ENCODE measurements around the gene ALPG.
"Not testable (repeated sequence)": the region's sequence is repeated elsewhere in the genome, so short reads cannot be mapped to it uniquely, and the experiment has no call there.

Gene ALPG

DNA sequence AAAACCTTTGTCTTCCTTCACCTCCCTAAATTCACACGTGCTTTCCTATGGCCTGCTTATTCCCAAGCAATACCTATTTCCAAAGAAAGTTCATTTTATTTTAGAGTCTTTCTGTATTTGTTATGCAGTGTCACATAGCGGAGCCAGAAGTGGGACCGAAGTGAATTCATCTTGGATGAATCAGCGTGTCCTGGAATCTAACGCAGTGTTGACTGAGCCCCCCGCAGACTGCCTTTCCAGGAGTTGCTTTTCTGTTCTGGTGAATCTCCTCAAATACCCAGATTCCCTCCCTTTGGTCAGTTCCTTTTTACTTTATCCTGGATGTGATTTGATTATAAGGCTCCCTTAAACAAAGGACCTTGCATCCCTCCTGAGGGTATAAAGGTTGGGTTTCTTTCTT is 17.3 kb upstream of the ALPG start:
- Histone ChIP-seq H3K4me3 (no peak overlapping the region), H3K27ac (no peak overlapping the region), H3K9me3 (ENCODE audit: low read depth, low read length) (no peaks in the 10 kb centered on the region), H3K9ac (ENCODE audit: insufficient read length) (no peak overlapping the region), H3K36me3 (ENCODE audit: insufficient read depth, low read length) (no peaks in the 10 kb centered on the region)
- DNase-seq (ENCODE audit: low read depth, low spot score), result no peak
- TF ChIP-seq EZH2 (IDR thresholded peaks at IDR 0.05), result no peak
- TF ChIP-seq FOXP2 (optimal IDR thresholded peaks at IDR 0.05; ENCODE audit: control extremely low read depth, extremely low read length, insufficient read depth), result no peak
- no peak for TF ChIP-seq POLR2AphosphoS5 (IDR thresholded peaks at IDR 0.05; ENCODE audit: borderline replicate concordance, low read depth, low read length)

- Histone ChIP-seq H3K27ac (no peak overlapping the region), H3K9ac (ENCODE audit: insufficient read length) (no peak overlapping the region), H3K4me3 (no peak overlapping the region), H3K36me3 (ENCODE audit: insufficient read depth, low read length) (no peaks in the 10 kb centered on the region), H3K9me3 (ENCODE audit: low read depth, low read length) (no peaks in the 10 kb centered on the region)
- DNase-seq (ENCODE audit: low read depth, low spot score), result no peak
- TF ChIP-seq EZH2 (IDR thresholded peaks at IDR 0.05) (no peak), FOXP2 (optimal IDR thresholded peaks at IDR 0.05; ENCODE audit: control extremely low read depth, extremely low read length, insufficient read depth) (no peak), POLR2AphosphoS5 (IDR thresholded peaks at IDR 0.05; ENCODE audit: borderline replicate concordance, low read depth, low read length) (no peak)
These were observed 16.0 kb upstream of the ALPG start for GRCh38 chr2:232390661-232391060.

DNA sequence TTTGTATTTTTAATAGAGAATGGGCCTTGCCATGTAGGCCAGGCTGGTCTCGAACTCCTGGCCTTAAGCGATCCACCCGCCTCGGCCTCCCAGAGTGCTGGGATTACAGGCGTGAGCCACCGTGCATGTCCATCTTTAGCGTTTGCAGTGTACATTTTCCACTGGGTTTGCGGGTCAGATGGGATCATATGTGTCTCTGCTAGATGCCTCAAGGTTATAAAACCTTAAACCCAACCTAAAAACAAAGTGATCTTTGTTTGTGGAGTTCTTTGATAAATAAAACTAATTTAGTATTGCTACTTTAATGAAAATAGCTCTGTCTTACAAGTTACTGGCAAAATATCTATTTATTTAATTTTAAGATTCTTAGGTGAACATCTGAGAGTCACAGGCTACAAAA is 13.1 kb upstream of the ALPG start:
- DNase-seq (ENCODE audit: low read depth, low spot score), result no peak
- no peak for TF ChIP-seq EZH2 (IDR thresholded peaks at IDR 0.05)
- TF ChIP-seq POLR2AphosphoS5 (IDR thresholded peaks at IDR 0.05; ENCODE audit: borderline replicate concordance, low read depth, low read length), result no peak
- no peak for TF ChIP-seq FOXP2 (optimal IDR thresholded peaks at IDR 0.05; ENCODE audit: control extremely low read depth, extremely low read length, insufficient read depth)
- Histone ChIP-seq H3K9me3 (ENCODE audit: low read depth, low read length) (no peaks in the 10 kb centered on the region), H3K9ac (ENCODE audit: insufficient read length) (no peak overlapping the region), H3K4me3 (no peak overlapping the region), H3K36me3 (ENCODE audit: insufficient read depth, low read length) (no peaks in the 10 kb centered on the region), H3K27ac (no peak overlapping the region)

DNA sequence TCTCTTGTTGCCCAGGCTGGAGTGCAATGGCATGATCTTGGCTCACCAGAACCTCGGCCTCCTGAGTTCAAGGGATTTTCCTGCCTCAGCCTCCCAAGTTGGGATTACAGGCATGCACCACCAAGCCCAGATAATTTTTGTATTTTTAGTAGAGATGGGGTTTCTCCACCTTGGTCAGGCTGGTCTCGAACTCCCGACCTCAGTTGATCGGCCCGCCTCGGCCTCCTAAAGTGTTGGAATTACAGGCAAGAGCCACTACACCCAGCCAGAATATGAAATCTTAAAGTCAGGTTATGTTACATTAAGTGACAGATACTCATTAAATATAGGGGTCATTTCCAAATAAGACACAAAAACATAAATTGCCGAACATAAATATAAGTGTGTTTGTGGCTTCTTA is 12.2 kb upstream of the ALPG start:
- H3K4me3 ChIP-seq; H3K27ac ChIP-seq; H3K36me3 ChIP-seq (ENCODE audit: insufficient read depth, low read length); H3K9ac ChIP-seq (ENCODE audit: insufficient read length); H3K9me3 ChIP-seq (ENCODE audit: low read depth, low read length); DNase-seq (ENCODE audit: low read depth, low spot score): not testable (repeated sequence)

GRCh38 chr2:232395586-232395985 is 11.1 kb upstream of the ALPG start:
- Histone ChIP-seq H3K4me3 (no peak overlapping the region), H3K27ac (no peak overlapping the region), H3K36me3 (ENCODE audit: insufficient read depth, low read length) (no peaks in the 10 kb centered on the region), H3K9me3 (ENCODE audit: low read depth, low read length) (no peaks in the 10 kb centered on the region), H3K9ac (ENCODE audit: insufficient read length) (no peak overlapping the region)
- TF ChIP-seq POLR2AphosphoS5 (IDR thresholded peaks at IDR 0.05; ENCODE audit: borderline replicate concordance, low read depth, low read length), result no peak
- TF ChIP-seq FOXP2 (optimal IDR thresholded peaks at IDR 0.05; ENCODE audit: control extremely low read depth, extremely low read length, insufficient read depth), result no peak
- TF ChIP-seq EZH2 (IDR thresholded peaks at IDR 0.05), result no peak
- no peak for DNase-seq (ENCODE audit: low read depth, low spot score)

- TF ChIP-seq FOXP2 (optimal IDR thresholded peaks at IDR 0.05; ENCODE audit: control extremely low read depth, extremely low read length, insufficient read depth) (no peak), POLR2AphosphoS5 (IDR thresholded peaks at IDR 0.05; ENCODE audit: borderline replicate concordance, low read depth, low read length) (no peak), EZH2 (IDR thresholded peaks at IDR 0.05) (no peak)
- Histone ChIP-seq H3K36me3 (ENCODE audit: insufficient read depth, low read length) (no peaks in the 10 kb centered on the region), H3K4me3 (no peak overlapping the region), H3K27ac (no peak overlapping the region), H3K9ac (ENCODE audit: insufficient read length) (no peak overlapping the region), H3K9me3 (ENCODE audit: low read depth, low read length) (no peaks in the 10 kb centered on the region)
- no peak for DNase-seq (ENCODE audit: low read depth, low spot score)
These were observed 10.0 kb upstream of the ALPG start for GRCh38 chr2:232396683-232397082.

GRCh38 chr2:232398293-232399034 is 8.2 kb upstream of the ALPG start:
- no peak for DNase-seq (ENCODE audit: low read depth, low spot score)

DNA sequence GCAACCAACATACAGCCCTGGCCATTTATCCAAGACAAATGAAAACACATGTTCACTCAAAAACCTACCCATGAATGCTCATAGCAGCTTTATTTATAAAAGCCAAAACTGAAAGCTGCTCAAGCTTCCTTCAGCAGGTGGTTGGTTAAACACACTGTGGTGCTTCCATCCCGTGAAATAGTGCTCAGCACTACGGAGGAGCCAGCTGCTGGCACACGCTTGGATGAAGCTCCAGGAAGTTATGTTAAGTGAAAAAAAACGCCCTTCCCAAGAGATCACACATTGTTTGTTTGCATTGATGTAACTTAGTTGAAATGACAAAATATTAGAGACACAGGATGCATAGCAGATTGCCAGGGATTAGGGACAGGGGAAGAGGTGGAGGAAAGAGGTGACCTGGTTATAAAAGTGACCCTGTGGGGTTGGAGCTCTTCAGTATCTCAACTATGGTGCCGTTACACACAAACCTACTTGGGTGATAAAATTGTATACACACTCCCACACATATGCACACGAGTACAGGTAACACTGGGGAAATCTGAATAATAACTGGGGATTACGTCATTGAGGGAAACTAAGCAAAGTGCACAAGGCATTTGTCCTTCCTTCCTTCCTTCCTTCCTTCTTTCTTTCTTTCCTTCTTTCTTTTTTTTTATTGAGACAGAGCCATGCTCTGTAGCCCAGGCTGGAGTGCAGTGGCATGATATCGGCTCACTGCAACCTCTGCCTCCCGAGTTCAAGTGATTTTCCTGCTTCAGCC is 6.2 kb upstream of the ALPG start:
- TF ChIP-seq FOXP2 (optimal IDR thresholded peaks at IDR 0.05; ENCODE audit: control extremely low read depth, extremely low read length, insufficient read depth), result no peak
- no peak for TF ChIP-seq POLR2AphosphoS5 (IDR thresholded peaks at IDR 0.05; ENCODE audit: borderline replicate concordance, low read depth, low read length)
- TF ChIP-seq EZH2 (IDR thresholded peaks at IDR 0.05), result no peak
- no peaks in the 10 kb centered on the region for H3K9me3 ChIP-seq (ENCODE audit: low read depth, low read length)
- H3K4me3 ChIP-seq, result no peak overlapping the region
- no peaks in the 10 kb centered on the region for H3K36me3 ChIP-seq (ENCODE audit: insufficient read depth, low read length)
- no peak overlapping the region for H3K27ac ChIP-seq
- no peak for DNase-seq (ENCODE audit: low read depth, low spot score)
- no peak overlapping the region for H3K9ac ChIP-seq (ENCODE audit: insufficient read length)

More at GRCh38 chr2:232398293-232399034, 8.2 kb upstream of the ALPG start:
- Histone ChIP-seq H3K27ac (no peak overlapping the region), H3K4me3 (no peak overlapping the region), H3K9ac (ENCODE audit: insufficient read length) (no peak overlapping the region), H3K9me3 (ENCODE audit: low read depth, low read length) (no peaks in the 10 kb centered on the region), H3K36me3 (ENCODE audit: insufficient read depth, low read length) (no peaks in the 10 kb centered on the region)
- TF ChIP-seq FOXP2 (optimal IDR thresholded peaks at IDR 0.05; ENCODE audit: control extremely low read depth, extremely low read length, insufficient read depth), result no peak
- no peak for TF ChIP-seq EZH2 (IDR thresholded peaks at IDR 0.05)
- no peak for TF ChIP-seq POLR2AphosphoS5 (IDR thresholded peaks at IDR 0.05; ENCODE audit: borderline replicate concordance, low read depth, low read length)

Data from SK-N-MC (cell line).